ENCODE data around the gene LUZP2.

DNA sequence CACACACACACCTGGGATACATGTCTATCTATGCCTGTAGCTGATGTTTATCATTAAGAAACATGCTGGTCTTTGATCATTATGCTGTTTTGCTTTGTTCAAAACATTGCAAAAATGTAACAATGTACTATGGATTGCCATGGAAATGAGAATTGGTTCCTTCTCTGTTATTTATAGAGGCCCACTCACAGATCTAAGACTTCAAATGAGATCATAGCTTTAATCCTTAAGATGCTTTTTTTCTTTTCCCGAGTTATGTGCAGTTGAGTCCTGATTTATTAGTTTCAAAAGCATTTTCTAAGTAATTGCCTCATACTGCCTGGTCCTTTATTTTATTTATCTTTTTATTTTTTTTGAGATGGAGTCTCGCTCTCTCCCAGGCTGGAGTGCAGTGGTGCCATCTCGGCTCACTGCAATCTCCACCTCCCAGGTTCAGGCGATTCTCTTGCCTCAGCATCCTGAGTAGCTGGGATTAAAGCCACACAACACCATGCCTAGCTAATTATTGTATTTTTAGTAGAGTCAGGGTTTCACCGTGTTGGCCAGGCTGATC, 131.4 kb downstream of the LUZP2 start:
- TF ChIP-seq, protein P1, sequence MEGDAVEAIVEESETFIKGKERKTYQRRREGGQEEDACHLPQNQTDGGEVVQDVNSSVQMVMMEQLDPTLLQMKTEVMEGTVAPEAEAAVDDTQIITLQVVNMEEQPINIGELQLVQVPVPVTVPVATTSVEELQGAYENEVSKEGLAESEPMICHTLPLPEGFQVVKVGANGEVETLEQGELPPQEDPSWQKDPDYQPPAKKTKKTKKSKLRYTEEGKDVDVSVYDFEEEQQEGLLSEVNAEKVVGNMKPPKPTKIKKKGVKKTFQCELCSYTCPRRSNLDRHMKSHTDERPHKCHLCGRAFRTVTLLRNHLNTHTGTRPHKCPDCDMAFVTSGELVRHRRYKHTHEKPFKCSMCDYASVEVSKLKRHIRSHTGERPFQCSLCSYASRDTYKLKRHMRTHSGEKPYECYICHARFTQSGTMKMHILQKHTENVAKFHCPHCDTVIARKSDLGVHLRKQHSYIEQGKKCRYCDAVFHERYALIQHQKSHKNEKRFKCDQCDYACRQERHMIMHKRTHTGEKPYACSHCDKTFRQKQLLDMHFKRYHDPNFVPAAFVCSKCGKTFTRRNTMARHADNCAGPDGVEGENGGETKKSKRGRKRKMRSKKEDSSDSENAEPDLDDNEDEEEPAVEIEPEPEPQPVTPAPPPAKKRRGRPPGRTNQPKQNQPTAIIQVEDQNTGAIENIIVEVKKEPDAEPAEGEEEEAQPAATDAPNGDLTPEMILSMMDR (IDR thresholded peaks at IDR 0.05) = no peak
- TF ChIP-seq POLR2A (IDR thresholded peaks at IDR 0.05; ENCODE audit: low read depth) = no peak
